NCI-H2196 treated with DMSO at 0.1 percent for 48 hours (cell line): ENCODE results near the gene RAB9A.
A peak's percentile ranks its signal among the peaks of the same experiment; 100 is the strongest.

Experiments used
- DNase-seq: peaks from one replicate; lab custom pipeline; 2025; ENCODE audit not compliant: unreplicated experiment; lab: John Stamatoyannopoulos, UW

The RAB9A gene

DNA sequence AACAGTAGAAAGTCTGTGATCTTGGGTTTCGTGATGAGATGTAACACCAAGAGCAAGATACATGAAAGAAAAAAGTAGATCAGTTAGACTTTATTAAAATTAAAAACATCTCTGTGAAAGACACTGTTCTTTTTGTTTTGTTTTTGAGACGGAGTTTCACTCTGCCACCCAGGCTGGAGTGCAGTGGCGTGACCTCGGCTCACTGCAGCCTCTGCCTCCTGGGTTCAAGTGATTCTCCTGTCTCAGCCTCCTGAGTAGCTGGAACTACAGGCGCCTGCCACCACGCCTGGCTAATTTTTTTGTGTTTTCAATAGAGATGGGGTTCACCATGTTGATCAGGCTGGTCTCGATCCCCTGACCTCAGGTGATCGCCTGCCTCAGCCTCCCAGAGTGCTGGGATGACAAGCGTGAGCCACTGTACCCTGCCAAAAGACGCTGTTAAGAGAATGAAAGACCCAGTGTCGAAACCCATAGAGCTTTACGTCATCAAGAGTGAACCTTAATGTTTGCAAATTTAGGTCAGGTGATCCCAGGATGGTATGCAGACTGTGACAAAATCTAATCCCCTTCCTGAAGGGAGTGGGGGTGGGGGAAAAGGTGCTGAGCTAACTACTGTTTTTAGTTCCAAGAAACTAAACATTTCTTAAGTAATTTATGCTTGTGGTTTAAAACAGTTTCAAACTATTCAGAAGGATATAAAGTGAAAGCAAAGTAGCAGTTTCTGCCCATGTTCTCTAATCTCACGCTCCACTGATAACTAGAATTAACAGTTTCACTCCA lies 53.7 kb downstream of the RAB9A start:
- DNase-seq, result no peak

DNA sequence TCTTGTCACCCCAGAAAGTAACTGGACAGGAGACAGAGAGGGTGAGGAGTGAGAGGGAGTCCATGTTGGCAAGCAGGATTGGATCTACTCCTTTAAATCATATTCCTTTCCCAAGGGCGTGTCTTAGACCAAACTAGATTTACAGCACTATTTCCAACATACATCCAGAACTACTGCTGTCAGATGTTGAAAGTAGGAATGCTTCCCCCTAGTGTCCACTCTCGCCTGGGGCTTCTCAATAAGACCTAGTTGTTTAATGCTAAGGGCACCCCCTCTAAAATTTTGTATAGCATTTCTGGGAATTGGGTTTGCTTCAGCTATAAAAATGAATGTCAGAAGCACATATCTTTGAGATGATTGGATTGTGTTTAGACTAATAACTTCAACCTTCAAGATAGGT lies 58.9 kb downstream of the RAB9A start:
- DNase-seq, result no peak

DNA sequence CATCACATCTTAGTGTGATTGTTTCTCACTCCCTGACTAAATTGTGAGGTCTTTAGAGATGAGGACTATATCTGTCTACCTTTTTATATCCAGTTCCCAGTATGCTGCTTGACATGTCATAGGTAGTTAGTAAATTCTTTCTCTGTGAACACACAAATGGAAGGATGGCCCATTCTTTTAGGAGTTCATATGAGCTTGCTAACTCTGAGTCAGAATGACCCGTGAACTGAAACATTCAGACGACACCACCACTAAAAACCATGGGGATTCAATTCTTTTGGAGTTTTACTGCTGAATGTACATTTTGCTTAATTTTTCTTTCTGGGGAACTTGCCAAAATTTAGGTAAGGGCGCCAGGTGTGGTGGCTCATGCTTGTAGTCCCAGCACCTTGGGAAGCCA lies 59.6 kb downstream of the RAB9A start:
- DNase-seq, result no peak

DNA sequence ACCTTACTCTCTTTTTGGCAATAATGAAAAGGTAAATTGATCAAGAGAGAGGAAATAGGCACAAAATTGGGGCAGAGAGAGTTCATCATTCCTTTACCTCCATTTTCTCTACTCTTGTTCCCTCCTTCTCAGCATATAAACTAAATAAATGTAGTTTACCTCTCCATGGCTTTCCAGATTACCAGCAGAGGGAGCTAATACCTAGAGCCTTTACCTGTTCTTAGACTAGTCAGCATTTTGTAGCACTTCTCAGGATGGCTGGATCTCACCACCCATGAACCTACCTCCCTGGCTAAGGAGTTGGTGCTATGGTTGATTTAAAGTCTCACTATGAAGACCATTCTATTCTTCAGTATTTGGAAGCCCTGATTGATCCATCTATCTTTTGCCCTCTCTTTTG lies 61.3 kb downstream of the RAB9A start:
- peak; percentile 2 for DNase-seq

GRCh38 chrX:13750812-13751211 lies 61.9 kb downstream of the RAB9A start:
- DNase-seq, result no peak

DNA sequence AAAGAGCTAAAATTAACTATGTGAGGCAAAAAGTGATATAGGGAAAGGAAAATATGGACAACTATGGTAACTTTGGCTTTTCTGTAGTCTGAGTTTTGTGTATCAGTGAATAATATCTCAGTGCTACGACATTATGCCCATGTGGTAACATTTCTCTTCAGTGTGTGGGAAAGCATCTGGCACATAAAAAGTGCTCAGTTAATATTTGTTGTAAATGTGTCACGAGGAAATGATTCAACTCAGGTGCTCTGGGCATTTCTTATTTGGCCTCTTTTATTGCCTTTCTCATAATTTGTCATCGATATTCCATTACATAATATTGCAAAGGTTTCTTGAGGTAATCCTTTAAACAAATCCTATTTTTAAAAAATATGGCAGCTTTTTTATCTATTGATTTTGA lies 63.2 kb downstream of the RAB9A start:
- DNase-seq, result no peak

DNA sequence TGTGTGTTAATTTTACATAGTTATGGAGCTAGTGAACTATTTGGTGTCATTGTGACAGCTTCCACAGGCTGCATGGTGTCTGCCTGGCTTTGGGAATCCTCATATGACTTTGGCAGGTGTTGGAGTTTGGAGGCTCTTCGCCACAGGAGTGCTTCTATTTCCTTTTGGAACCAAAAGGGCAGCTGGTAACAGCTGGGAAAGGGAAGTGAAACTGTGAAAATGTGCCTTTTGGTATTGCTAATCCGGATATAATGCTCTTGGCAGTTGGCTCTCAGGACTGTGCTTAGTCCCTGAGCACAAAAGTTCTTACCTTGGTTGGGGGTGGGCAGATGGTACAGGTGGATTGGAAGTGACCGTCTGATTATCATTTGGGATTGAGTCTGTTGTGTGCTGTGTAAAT lies 63.7 kb downstream of the RAB9A start:
- DNase-seq, result no peak

DNA sequence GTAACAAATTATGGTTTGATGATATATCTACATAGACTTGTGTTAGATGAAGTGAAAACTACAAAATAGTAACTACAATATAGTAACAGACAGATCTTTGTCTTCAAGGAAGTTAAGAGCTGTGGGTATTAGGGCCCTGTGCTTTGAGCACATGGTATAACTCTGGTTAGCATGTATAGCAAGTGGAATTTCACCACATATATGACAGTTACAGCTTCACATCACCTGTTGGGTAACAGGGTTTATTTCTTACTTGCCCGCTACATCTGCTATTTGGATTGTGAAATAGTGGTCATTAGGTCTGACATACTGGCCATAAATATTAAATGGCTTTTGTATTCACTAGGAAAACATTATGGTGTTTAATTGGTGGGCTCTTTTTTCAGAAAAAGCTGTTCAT lies 65.8 kb downstream of the RAB9A start:
- DNase-seq, result no peak

DNA sequence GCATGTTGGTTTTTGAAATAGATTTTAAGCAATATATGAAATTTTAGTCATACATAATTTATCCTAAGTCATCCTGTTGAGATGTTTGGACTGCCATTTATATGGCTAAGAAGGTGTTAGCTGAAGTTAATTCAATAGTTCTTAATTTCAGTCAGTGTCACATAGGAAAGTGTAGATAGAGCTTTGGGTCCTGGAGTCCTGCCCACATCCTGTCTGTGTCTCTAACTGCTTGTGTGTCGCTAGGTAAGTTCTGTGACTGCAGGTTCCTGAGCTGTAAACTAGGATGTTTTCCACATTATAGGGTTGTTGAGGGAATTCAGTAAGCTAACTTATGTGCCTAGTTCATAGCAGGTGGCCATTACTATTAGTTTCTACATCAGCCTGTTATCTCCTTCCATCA lies 66.3 kb downstream of the RAB9A start:
- no peak for DNase-seq

- DNase-seq, result no peak
These were observed 67.5 kb downstream of the RAB9A start for GRCh38 chrX:13756381-13756780.

- no peak for DNase-seq
These were observed 70.3 kb downstream of the RAB9A start for GRCh38 chrX:13759152-13759718.
